HepG2 (cell line): ENCODE measurements around the gene STAM. TPM values are rescaled to one million over a fixed set of nuclear protein-coding genes. Genes with fewer than 3 reads are reported as not detected.

Experiments used
- ATAC-seq: fragments of 200-7000 bp; cut with Tn5 transposase; 3 replicates; pipeline ENCODE4 v1.9.1; 2020; ENCODE audit warnings: mild to moderate bottlenecking, moderate library complexity
- BruUV-seq: library from RNA; stranded (reverse); fragments of 400-500 nt; replicated peaks from 2 replicates; lab custom pipeline; 2021; lab: Mats Ljungman, UMichigan
- CTCF ChIA-PET: fragments of 300-600 bp; formaldehyde crosslinking; extraction: SDS; loops from one replicate; lab custom pipeline; 2021; ENCODE audit warnings: low total read pairs, inconsistent platforms, low intra/inter-chr PET ratio; lab: Yijun Ruan, JAX
- POLR2A ChIA-PET: fragments of 350-600 bp; sonication (Branson Sonifier 250); formaldehyde crosslinking; loops from one replicate; lab custom pipeline; 2020; ENCODE audit warnings: antibody characterized with exemption, inconsistent platforms; lab: Yijun Ruan, JAX
- DNase-seq: peaks from one replicate; pipeline ENCODE4 v3.0.0-alpha.2; 2015; ENCODE audit warnings: low spot score
- FAIRE-seq: peaks from 3 replicates; lab custom pipeline; 2011; peaks lifted over from hg19 to GRCh38; lab: Jason Lieb, UNC
- H2AFZ ChIP-seq: one replicate; pipeline ENCODE4 v1.6.1; 2011; ENCODE audit warnings: low read length, inconsistent platforms
- H3K27ac ChIP-seq: fragments of 300-600 bp; 3 replicates; pipeline ENCODE4 v1.8.0; 2011; ENCODE audit warnings: mixed run types, mild to moderate bottlenecking, mixed read lengths, low read length, inconsistent platforms; ENCODE audit not compliant: insufficient read depth; ENCODE audit errors: extremely low read length
- H3K27me3 ChIP-seq, 2 experiments: fragments of 200-600 bp in 1 of 2; 2 replicates in 1 of 2; 3 replicates in 1 of 2; pipeline versions ENCODE4 v1.6.0 to v1.8.0; 2011; ENCODE audit warnings: low read length in 2 of 2, mild to moderate bottlenecking in 2 of 2, moderate library complexity in 2 of 2, inconsistent platforms in 1 of 2; ENCODE audit not compliant: insufficient read depth in 2 of 2, control insufficient read depth in 1 of 2
- H3K36me3 ChIP-seq, 2 experiments: fragments of 200-600 bp in 1 of 2; replicated peaks in 1 of 2; 2 replicates in 1 of 2; 3 replicates in 1 of 2; pipeline versions ENCODE4 v1.5.1 to v1.8.0; 2011; ENCODE audit warnings: low read length in 2 of 2, inconsistent platforms in 1 of 2; ENCODE audit not compliant: insufficient read depth in 2 of 2, control insufficient read depth in 1 of 2
- H3K4me1 ChIP-seq: 2 replicates; pipeline ENCODE4 v1.5.1; 2012; ENCODE audit warnings: low read length, inconsistent platforms; ENCODE audit not compliant: insufficient read depth
- H3K4me2 ChIP-seq: 2 replicates; pipeline ENCODE4 v1.6.0; 2011; ENCODE audit warnings: low read depth, low read length, inconsistent platforms
- H3K4me3 ChIP-seq, 3 experiments: fragments of 200-600 bp in 1 of 3; sonication (generic), shearing (Covaris generic) in 1 of 3; replicated peaks in 1 of 3; 2 replicates each; pipeline ENCODE4 v1.5.1; 2011 to 2016; ENCODE audit warnings: low read length in 3 of 3, inconsistent platforms in 2 of 3, low read depth in 2 of 3, mild to moderate bottlenecking in 2 of 3, control low read depth in 1 of 3, mixed read lengths in 1 of 3; ENCODE audit not compliant: insufficient read depth in 1 of 3
- H3K79me2 ChIP-seq: one replicate; pipeline ENCODE4 v1.6.1; 2011; ENCODE audit warnings: low read length, inconsistent platforms; ENCODE audit not compliant: insufficient read depth
- H3K9ac ChIP-seq: 2 replicates; pipeline ENCODE4 v1.6.0; 2011; ENCODE audit warnings: mild to moderate bottlenecking, low read depth, low read length, inconsistent platforms; ENCODE audit not compliant: insufficient read depth
- H3K9me3 ChIP-seq: 2 replicates; pipeline ENCODE4 v1.5.1; 2012; ENCODE audit warnings: mild to moderate bottlenecking, low read length
- H4K20me1 ChIP-seq: 2 replicates; pipeline ENCODE4 v1.6.0; 2011; ENCODE audit warnings: inconsistent platforms, mild to moderate bottlenecking, low read length, moderate library complexity; ENCODE audit not compliant: insufficient read depth
- CAMTA2 ChIP-seq: sonication (generic); formaldehyde crosslinking; IDR thresholded peaks from 2 replicates; pipeline ENCODE4 v1.4.0; 2020; ENCODE audit warnings: mild to moderate bottlenecking, missing genetic modification reagents, borderline replicate concordance
- DDIT3 ChIP-seq: sonication (generic); formaldehyde crosslinking; IDR thresholded peaks from 2 replicates; pipeline ENCODE4 v1.4.0; 2020; ENCODE audit warnings: mild to moderate bottlenecking, missing genetic modification reagents
- JARID2 ChIP-seq: sonication (generic); formaldehyde crosslinking; IDR thresholded peaks from 2 replicates; pipeline ENCODE4 v1.8.1; 2023; ENCODE audit warnings: missing genetic modification reagents, inconsistent platforms; ENCODE audit not compliant: insufficient replicate concordance
- MBNL3 ChIP-seq: fragments of 250-450 bp; sonication (Bioruptor Pico); conservative IDR thresholded peaks from 2 replicates; pipeline ENCODE4 v1.8.0; 2022; ENCODE audit warnings: mild to moderate bottlenecking, inconsistent platforms
- MEIS1 ChIP-seq: sonication (generic); formaldehyde crosslinking; IDR thresholded peaks from 2 replicates; pipeline ENCODE4 v1.9.0; 2021; ENCODE audit warnings: mild to moderate bottlenecking, missing genetic modification reagents, moderate library complexity, borderline replicate concordance
- MEIS2 ChIP-seq: sonication (generic); formaldehyde crosslinking; IDR thresholded peaks from 2 replicates; pipeline ENCODE4 v1.9.0; 2021; ENCODE audit warnings: mild to moderate bottlenecking, missing genetic modification reagents
- POGZ ChIP-seq: sonication (generic); formaldehyde crosslinking; IDR thresholded peaks from 2 replicates; pipeline ENCODE4 v1.4.0; 2020; ENCODE audit warnings: mild to moderate bottlenecking, missing genetic modification reagents
- SRF ChIP-seq: IDR thresholded peaks from 2 replicates; pipeline ENCODE4 v1.6.1; 2011; ENCODE audit warnings: mild to moderate bottlenecking, low read depth, low read length, moderate library complexity
- ZBTB1 ChIP-seq: sonication (generic); formaldehyde crosslinking; IDR thresholded peaks from 2 replicates; pipeline ENCODE4 v1.4.0; 2020; ENCODE audit warnings: missing genetic modification reagents, borderline replicate concordance
- ZNF780A ChIP-seq: sonication (generic); formaldehyde crosslinking; IDR thresholded peaks from 2 replicates; pipeline ENCODE4 v1.8.0; 2022; ENCODE audit warnings: mild to moderate bottlenecking, missing genetic modification reagents, moderate library complexity
- ZSCAN31 ChIP-seq: sonication (generic); formaldehyde crosslinking; IDR thresholded peaks from 2 replicates; pipeline ENCODE4 v1.5.0; 2020; ENCODE audit warnings: low read depth, mild to moderate bottlenecking, missing genetic modification reagents
- whole genome bisulfite sequencing: methylation state at CpG from one replicate; pipeline ENCODE4 v1.1.6; 2017; ENCODE audit warnings: low lambda C conversion rate; 5-methylcytosine and 5-hydroxymethylcytosine counted together
- in situ Hi-C: cut with HindIII; loops from 2 replicates; pipeline ENCODE4 v1.10.0; 2017; ENCODE audit warnings: low pct_unique_long_range_greater_than_20kb; ENCODE audit not compliant: extremely low pct_ligation_motif_present
- intact Hi-C: fragments of 100-400 bp; cut with micrococcal nuclease; formaldehyde crosslinking; loops from one replicate; pipeline ENCODE4 v1.10.0; 2022; ENCODE audit not compliant: unreplicated experiment
- polyA plus RNA-seq, 8 experiments: library from polyadenylated mRNA; depleted of rRNA in 3 of 8; stranded (reverse) in 7 of 8; unstranded in 1 of 8; fragments of >200 nt; fragmentation: Illumina TruSeq in 4 of 8; extraction: Trizol in 4 of 8; gene quantifications; 2 replicates each; pipeline versions ENCODE4 v1.2.1 to v1.2.3, GENCODE V29; 2011 to 2016; ENCODE audit warnings: low read depth in 4 of 8, missing spikeins in 1 of 8, mixed read lengths in 1 of 8; ENCODE audit not compliant: insufficient read depth in 1 of 8
- total RNA-seq, 5 experiments: library from RNA; depleted of rRNA; stranded (reverse); fragments of >200 nt; fragmentation: Illumina TruSeq; extraction: Trizol; gene quantifications; 2 replicates each; pipeline ENCODE4 v1.2.3, GENCODE V29; 2016; ENCODE audit warnings: low read depth in 1 of 5
- TF ChIP-seq, protein P1 (sequence below): sonication (generic); formaldehyde crosslinking; conservative IDR thresholded peaks from 2 replicates; pipeline ENCODE4 v1.4.0; 2020; ENCODE audit warnings: missing genetic modification reagents
- TF ChIP-seq, protein P2 (sequence below): sonication (generic); formaldehyde crosslinking; IDR thresholded peaks from 2 replicates; pipeline ENCODE4 v1.9.0; 2022; ENCODE audit warnings: missing genetic modification reagents, mild to moderate bottlenecking, borderline replicate concordance

The STAM gene
- total and polyA plus RNA-seq, 2 of the 13 experiments (the other 11 are each of a cell fraction or from before 2014, with no cell fraction given): 19.5 to 25.1 TPM

GRCh38 chr10:17682236-17682946 is 38.4 kb downstream of the STAM start:
- POLR2A ChIA-PET: no interaction called here
- no peak overlapping the region for H3K27ac ChIP-seq
- FAIRE-seq: no peak
- no peak for TF ChIP-seq ZBTB1 (CRISPR knock-in tag)
- TF ChIP-seq MEIS1 (CRISPR knock-in tag): no peak
- TF ChIP-seq MEIS2 (CRISPR knock-in tag): no peak
- TF ChIP-seq MBNL3 (CRISPR knock-in tag): no peak
- TF ChIP-seq ZSCAN31 (CRISPR knock-in tag): no peak
- no peak for TF ChIP-seq DDIT3 (CRISPR knock-in tag)
- TF ChIP-seq CAMTA2: no peak
- no peak for TF ChIP-seq SRF
- TF ChIP-seq POGZ: no peak
- TF ChIP-seq ZNF780A (CRISPR knock-in tag): no peak
- no peak for TF ChIP-seq JARID2 (CRISPR knock-in tag)
- TF ChIP-seq, protein P1, sequence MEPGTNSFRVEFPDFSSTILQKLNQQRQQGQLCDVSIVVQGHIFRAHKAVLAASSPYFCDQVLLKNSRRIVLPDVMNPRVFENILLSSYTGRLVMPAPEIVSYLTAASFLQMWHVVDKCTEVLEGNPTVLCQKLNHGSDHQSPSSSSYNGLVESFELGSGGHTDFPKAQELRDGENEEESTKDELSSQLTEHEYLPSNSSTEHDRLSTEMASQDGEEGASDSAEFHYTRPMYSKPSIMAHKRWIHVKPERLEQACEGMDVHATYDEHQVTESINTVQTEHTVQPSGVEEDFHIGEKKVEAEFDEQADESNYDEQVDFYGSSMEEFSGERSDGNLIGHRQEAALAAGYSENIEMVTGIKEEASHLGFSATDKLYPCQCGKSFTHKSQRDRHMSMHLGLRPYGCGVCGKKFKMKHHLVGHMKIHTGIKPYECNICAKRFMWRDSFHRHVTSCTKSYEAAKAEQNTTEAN (CRISPR knock-in tag): no peak
- TF ChIP-seq, protein P2, sequence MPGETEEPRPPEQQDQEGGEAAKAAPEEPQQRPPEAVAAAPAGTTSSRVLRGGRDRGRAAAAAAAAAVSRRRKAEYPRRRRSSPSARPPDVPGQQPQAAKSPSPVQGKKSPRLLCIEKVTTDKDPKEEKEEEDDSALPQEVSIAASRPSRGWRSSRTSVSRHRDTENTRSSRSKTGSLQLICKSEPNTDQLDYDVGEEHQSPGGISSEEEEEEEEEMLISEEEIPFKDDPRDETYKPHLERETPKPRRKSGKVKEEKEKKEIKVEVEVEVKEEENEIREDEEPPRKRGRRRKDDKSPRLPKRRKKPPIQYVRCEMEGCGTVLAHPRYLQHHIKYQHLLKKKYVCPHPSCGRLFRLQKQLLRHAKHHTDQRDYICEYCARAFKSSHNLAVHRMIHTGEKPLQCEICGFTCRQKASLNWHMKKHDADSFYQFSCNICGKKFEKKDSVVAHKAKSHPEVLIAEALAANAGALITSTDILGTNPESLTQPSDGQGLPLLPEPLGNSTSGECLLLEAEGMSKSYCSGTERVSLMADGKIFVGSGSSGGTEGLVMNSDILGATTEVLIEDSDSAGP (CRISPR knock-in tag): no peak
- TF ChIP-seq, all 625 proteins: peak for 0
- BruUV-seq: no TSS peak
- H3K9ac ChIP-seq: no peak overlapping the region
- CTCF ChIA-PET: no interaction called here
- intact Hi-C loops (no loop called here), in situ Hi-C loops (no loop called here)
- peaks cover 13% of the 10 kb centered on the region; the same call in 1 of the 2 replicates for H3K4me1 ChIP-seq
- H3K79me2 ChIP-seq: peaks cover 79% of the 10 kb centered on the region
- no peak for DNase-seq
- H3K4me3 ChIP-seq: no peak overlapping the region
- peaks cover 1 to 13% of the 10 kb centered on the region in 2 experiments; a peak in 2 of 5 replicates for H3K36me3 ChIP-seq
- H2AFZ ChIP-seq: no peak overlapping the region
- H3K4me2 ChIP-seq: no peak overlapping the region
- no peak for ATAC-seq
- no peaks in the 10 kb centered on the region for H3K27me3 ChIP-seq
- 99% methylated on average over 2 of the region's 2 CpGs for WGBS
- no peaks in the 10 kb centered on the region for H3K9me3 ChIP-seq
- H4K20me1 ChIP-seq: no peaks in the 10 kb centered on the region
